Testis (tissue), 3 donors: Measurements from ENCODE around the gene AHDC1. TPM values are rescaled to one million over a fixed set of nuclear protein-coding genes. Genes with fewer than 3 reads are reported as not detected.

Source experiments
- DNase-seq: peaks from one replicate; pipeline ENCODE4 v3.0.0-alpha.2; 2019
- H3K27ac ChIP-seq, 2 donors: fragments of 200-600 bp; sonication (generic); one replicate each; pipeline ENCODE4 v1.5.1; 2019
- H3K27me3 ChIP-seq: fragments of 200-600 bp; sonication (generic); one replicate; pipeline ENCODE4 v1.5.1; 2019
- H3K36me3 ChIP-seq: fragments of 200-600 bp; sonication (generic); one replicate; pipeline ENCODE4 v1.5.1; 2017; ENCODE audit warnings: low read depth; ENCODE audit errors: missing control alignments
- H3K4me1 ChIP-seq: fragments of 200-600 bp; sonication (generic); one replicate; pipeline ENCODE4 v1.5.1; 2019
- H3K4me3 ChIP-seq, 2 donors: fragments of 200-600 bp; sonication (generic); one replicate each; pipeline ENCODE4 v1.5.1; 2017 to 2019
- H3K9me3 ChIP-seq: fragments of 200-600 bp; sonication (generic); one replicate; pipeline ENCODE4 v1.5.1; 2017
- POLR2A ChIP-seq: fragments of 450-650 bp; IDR thresholded peaks from one replicate; pipeline ENCODE4 v1.6.1; 2017; ENCODE audit warnings: antibody characterized with exemption, mild to moderate bottlenecking, moderate library complexity
- WGBS, 2 donors: methylation state at CpG; one replicate each; pipeline ENCODE4 v1.1.5; 2018; 5-methylcytosine and 5-hydroxymethylcytosine counted together
- intact Hi-C: fragments of 100-400 bp; cut with DNase I; formaldehyde crosslinking; loops from one replicate; pipeline ENCODE4 v1.15.1; 2023; ENCODE audit warnings: low total_unique reads
- polyA plus RNA-seq: library from polyadenylated mRNA; stranded (reverse); fragments of 350-450 nt; fragmentation: Illumina TruSeq; extraction: RNeasy Lipid Tissue Mini Kit (QIAGEN cat#74804); gene quantifications from one replicate; pipeline ENCODE4 v1.2.3, GENCODE V29; 2014; ENCODE audit warnings: low read depth, low replicate concordance; ENCODE audit not compliant: insufficient read depth
- total RNA-seq, 2 donors: library from RNA; depleted of rRNA; stranded (reverse); fragments of >200 nt; gene quantifications; one replicate each; pipeline ENCODE4 v1.2.3, GENCODE V29; 2016
- TF ChIP-seq, protein P1 (sequence below), 3 experiments: fragments of 450-650 bp in 2 of 3; fragments of 200-600 bp in 1 of 3; sonication (generic) in 1 of 3; IDR thresholded peaks; one replicate each; pipeline ENCODE4 v1.5.1; 2016 to 2019; ENCODE audit warnings: antibody characterized with exemption in 3 of 3, mild to moderate bottlenecking in 2 of 3, moderate library complexity in 1 of 3

The AHDC1 gene
- total and polyA plus RNA-seq, 3 donors from 2014 or later = 32.5 to 86.8 (median 73.7) TPM

DNA sequence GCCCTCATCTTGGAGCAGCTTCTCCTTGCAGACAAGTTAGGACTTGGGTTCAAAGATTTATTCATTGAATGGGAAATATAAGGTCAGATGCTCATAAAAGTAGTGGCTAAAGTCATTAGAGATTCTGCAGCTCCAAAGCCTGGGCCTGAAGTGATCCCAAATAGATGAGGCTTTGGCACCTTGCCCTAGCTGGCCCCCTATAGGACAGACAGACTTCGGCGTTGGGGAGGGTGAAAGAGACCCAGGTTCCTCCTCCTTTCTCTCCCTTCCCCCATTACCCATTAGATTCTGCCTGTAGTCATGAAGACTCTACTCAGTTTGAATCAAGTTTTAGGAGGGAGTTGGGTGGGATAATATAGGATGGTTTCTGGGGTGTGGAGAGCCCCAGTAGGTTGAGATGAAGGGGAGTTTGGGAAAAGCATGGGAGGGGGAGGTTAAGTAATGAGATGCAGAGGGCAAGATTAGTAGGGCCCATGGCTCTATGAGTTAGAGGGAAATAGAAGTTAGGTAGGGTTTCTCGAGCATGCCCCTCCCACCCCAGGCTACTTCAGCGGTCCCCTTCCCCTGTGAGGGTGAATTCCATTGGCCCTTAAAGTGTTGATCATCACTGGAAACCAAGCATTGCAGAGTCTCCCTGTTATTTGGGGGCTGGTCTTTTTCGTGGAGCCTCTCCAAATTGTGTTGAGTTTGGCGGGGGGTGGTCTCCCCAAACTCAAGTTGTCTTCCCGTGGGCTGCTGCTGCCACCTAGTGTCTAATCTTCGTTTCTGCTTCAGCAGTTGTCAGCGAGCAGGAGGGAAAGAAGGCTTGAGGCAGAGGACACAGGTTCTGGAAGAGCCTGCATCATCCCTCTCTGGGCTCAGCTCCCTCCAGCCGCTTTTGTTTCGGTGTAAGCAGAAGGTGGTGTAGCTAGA lies 2.1 kb upstream of the AHDC1 start:
- DNase-seq = peak; percentile 73
- TF ChIP-seq, protein P1, sequence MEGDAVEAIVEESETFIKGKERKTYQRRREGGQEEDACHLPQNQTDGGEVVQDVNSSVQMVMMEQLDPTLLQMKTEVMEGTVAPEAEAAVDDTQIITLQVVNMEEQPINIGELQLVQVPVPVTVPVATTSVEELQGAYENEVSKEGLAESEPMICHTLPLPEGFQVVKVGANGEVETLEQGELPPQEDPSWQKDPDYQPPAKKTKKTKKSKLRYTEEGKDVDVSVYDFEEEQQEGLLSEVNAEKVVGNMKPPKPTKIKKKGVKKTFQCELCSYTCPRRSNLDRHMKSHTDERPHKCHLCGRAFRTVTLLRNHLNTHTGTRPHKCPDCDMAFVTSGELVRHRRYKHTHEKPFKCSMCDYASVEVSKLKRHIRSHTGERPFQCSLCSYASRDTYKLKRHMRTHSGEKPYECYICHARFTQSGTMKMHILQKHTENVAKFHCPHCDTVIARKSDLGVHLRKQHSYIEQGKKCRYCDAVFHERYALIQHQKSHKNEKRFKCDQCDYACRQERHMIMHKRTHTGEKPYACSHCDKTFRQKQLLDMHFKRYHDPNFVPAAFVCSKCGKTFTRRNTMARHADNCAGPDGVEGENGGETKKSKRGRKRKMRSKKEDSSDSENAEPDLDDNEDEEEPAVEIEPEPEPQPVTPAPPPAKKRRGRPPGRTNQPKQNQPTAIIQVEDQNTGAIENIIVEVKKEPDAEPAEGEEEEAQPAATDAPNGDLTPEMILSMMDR (IDR thresholded peaks at IDR 0.05) = peak; percentile 76 to 88 (median 84)
- TF ChIP-seq POLR2A = no peak
- no peak overlapping the region for H3K4me3 ChIP-seq
- no peaks in the 10 kb centered on the region for H3K9me3 ChIP-seq
- H3K36me3 ChIP-seq = no peaks in the 10 kb centered on the region
- WGBS, 2 donors = 22 to 27% methylated on average over 11 of the region's 11 CpGs
- H3K27ac ChIP-seq = no peak overlapping the region
- no peaks in the 10 kb centered on the region for H3K27me3 ChIP-seq
- peaks cover 15% of the 10 kb centered on the region for H3K4me1 ChIP-seq
- intact Hi-C loops = loop anchor here (10.0 kb wide), 1 partner anchor 211 kb away; the partner anchor contains the start of gene GPR3

DNA sequence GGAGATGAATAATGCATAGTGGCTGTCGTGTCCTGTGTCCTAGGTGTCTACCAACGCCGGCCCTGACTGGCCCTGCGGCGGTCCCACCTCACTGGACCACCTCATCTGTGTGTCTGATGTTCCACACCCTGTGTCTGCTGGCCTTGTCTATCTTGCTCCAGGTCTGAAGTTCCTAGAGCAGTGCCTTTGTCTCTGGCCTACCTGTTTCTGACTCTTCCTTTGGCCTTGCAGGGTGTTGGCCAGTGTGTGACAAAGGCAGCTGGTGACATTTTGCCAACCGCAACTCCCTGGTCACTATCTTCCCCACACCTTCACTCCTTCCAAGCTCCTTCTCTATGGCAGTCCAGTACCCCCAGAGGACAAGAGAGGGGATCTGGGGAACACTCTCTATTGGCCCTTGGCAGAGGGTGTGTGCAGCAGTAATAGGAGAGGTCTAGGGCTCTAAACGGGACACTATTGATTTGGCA lies 1.4 kb upstream of the AHDC1 start:
- DNase-seq = no peak
- peaks cover 22% of the 10 kb centered on the region for H3K4me1 ChIP-seq

DNA sequence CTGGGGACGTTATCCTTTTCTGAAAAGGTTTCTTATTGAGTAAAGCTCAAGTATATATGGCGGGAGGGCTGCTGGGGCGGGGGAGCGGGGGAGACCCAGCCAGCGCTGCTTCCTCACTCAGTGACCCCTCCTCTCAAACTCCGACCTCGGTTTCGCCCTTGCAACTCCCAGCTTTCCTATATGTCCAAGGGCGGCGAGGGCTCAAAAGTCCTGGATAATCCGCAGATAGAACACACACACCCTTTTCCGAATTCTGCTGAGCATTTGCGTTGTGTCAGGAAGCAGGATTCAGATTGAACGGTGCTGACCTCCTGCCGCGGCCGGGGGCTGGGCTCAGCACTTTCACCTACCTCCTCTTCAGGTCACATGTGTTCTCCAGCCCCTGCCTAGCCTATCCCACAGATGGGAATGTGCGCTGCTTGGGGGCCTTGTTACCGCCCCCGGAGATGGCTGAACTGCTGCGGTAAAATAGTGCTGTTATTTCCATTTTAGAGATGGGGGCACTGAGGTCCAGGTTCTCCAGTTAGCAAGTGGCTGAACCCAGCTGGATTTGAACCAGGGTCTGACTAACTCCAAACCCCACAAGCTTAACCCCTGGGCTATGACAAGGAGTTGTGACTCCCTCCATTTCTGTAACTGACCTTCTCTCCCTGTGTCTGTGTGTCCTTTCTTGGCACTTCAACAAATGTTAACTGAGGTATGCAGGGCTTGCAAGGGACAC lies 795 bp upstream of the AHDC1 start:
- no peak for TF ChIP-seq POLR2A
- TF ChIP-seq, protein P1 (IDR thresholded peaks at IDR 0.05) = no peak
- H3K4me1 ChIP-seq = peaks cover 28% of the 10 kb centered on the region
- peak overlapping the region in 1 of 2 donors; percentile 94 for H3K27ac ChIP-seq
- no peaks in the 10 kb centered on the region for H3K9me3 ChIP-seq
- H3K36me3 ChIP-seq = no peaks in the 10 kb centered on the region
- 32 to 39% methylated on average over 7 to 21 of the region's 21 CpGs for WGBS, 2 donors
- H3K4me3 ChIP-seq = peak overlapping the region; percentile 85 to 86
- H3K27me3 ChIP-seq = no peaks in the 10 kb centered on the region
- intact Hi-C loops = loop anchor here (5.0 to 10.0 kb wide), 2 partner anchors 47 to 210 kb away; partner anchors contain the start of gene GPR3
- no peak for DNase-seq

More for the DNA sequence above, 1.4 kb upstream of the AHDC1 start:
- H3K27me3 ChIP-seq = no peaks in the 10 kb centered on the region
- WGBS, 2 donors = 65 to 80% methylated on average over 7 of the region's 7 CpGs
- intact Hi-C loops = loop anchor here (10.0 kb wide), 1 partner anchor 211 kb away; the partner anchor contains the start of gene GPR3
- no peak overlapping the region for H3K4me3 ChIP-seq
- no peak overlapping the region for H3K27ac ChIP-seq
- TF ChIP-seq, protein P1 (IDR thresholded peaks at IDR 0.05) = no peak
- TF ChIP-seq POLR2A = no peak
- no peaks in the 10 kb centered on the region for H3K9me3 ChIP-seq
- H3K36me3 ChIP-seq = no peaks in the 10 kb centered on the region

DNA sequence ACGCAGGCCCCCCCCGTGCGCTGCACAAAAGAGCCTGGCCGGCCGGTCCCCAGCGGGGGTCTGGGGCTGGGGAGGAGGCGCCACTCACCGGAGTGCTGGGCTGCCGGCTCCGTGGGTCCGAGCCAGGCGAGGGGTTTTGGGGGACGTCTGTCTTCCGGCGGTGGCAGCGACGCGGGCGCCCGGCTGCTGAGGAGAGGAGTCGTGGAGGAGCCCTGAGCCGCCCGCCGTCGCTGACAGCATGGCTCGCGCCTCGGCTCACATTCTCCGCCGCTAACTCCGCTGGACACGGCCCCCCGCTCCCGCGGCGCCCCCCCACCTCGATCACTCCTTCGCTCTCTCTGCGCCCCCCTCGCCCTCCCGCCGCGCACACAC lies 649 bp downstream of the AHDC1 start:
- Histone ChIP-seq H3K9me3 (no peaks in the 10 kb centered on the region), H3K27me3 (no peaks in the 10 kb centered on the region)

More for the DNA sequence above, 649 bp downstream of the AHDC1 start:
- intact Hi-C loops = loop anchor here (5.0 to 10.0 kb wide), 2 partner anchors 46 to 208 kb away; partner anchors contain the start of gene GPR3
- Histone ChIP-seq H3K4me3 (peak overlapping the region; percentile 85 to 86), H3K27ac (peak overlapping the region; percentile 91 to 94), H3K36me3 (no peaks in the 10 kb centered on the region), H3K4me1 (peaks cover 42% of the 10 kb centered on the region)
- 0% methylated on average over 31 of the region's 43 CpGs; no CpG with 5 or more reads in 1 of the 2 donors for WGBS, 2 donors
- DNase-seq = no peak
- TF ChIP-seq, protein P1 (IDR thresholded peaks at IDR 0.05) = no peak
- no peak for TF ChIP-seq POLR2A
